ENCODE results near the gene MDK.
A peak's percentile ranks its signal among the peaks of the same experiment; 100 is the strongest.

Gene MDK

GRCh38 chr11:46381048-46381818 is at the start of gene MDK:
Gene MDK (plus strand): TSS chr11:46381669. CDS start chr11:46382058, 389 bp downstream.
- TF ChIP-seq CTCF (IDR thresholded peaks at IDR 0.05; ENCODE audit: low read depth, low read length, missing control alignments): no peak
- no peak for DNase-seq (ENCODE audit: low read depth)
- peak within 1 kb of the TSS; percentile 60 for H3K4me3 ChIP-seq (ENCODE audit: low read depth, low read length)
- in situ Hi-C loops (cut with HindIII; ENCODE audit: low sequenced_read_pairs): no loop called here

DNA sequence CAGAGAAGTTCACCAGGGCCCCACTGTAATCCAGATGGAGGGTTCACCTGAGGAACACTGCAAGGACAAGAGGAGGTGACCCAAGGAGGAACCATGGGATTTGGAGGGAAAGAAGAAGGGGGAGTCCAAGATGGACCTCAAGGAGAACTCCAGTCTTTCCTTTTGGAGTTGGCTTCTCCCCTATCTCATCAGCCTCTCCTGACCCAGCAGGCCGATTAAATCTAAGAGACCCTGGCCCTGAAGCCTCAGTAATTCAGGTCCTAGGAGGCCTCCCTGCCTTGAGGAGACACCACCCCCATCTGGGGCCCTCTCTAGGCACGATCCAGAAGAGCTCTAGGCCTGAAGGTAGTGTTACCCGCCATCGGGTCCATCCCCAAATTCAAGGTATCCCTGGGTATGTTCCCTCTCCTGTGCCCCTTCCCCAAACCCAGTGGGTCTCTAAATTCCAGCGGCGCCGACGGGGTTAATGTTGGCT is 49.3 kb upstream of the MDK start:
- in situ Hi-C loops (cut with HindIII; ENCODE audit: low sequenced_read_pairs): no loop called here
- no peak for TF ChIP-seq CTCF (IDR thresholded peaks at IDR 0.05; ENCODE audit: low read depth, low read length, missing control alignments)
- DNase-seq (ENCODE audit: low read depth): no peak
- H3K4me3 ChIP-seq (ENCODE audit: low read depth, low read length): no peak overlapping the region

GRCh38 chr11:46332568-46333393 is 48.7 kb upstream of the MDK start:
- DNase-seq (ENCODE audit: low read depth): no peak
- H3K4me3 ChIP-seq (ENCODE audit: low read depth, low read length): peak overlapping the region; percentile 14
- TF ChIP-seq CTCF (IDR thresholded peaks at IDR 0.05; ENCODE audit: low read depth, low read length, missing control alignments): no peak
- in situ Hi-C loops (cut with HindIII; ENCODE audit: low sequenced_read_pairs): no loop called here

- no peak for DNase-seq (ENCODE audit: low read depth)
- H3K4me3 ChIP-seq (ENCODE audit: low read depth, low read length): peak overlapping the region; percentile 14
- in situ Hi-C loops (cut with HindIII; ENCODE audit: low sequenced_read_pairs): no loop called here
Observed at GRCh38 chr11:46333394-46333947, 48.0 kb upstream of the MDK start.

GRCh38 chr11:46334211-46334610 is 47.3 kb upstream of the MDK start:
- H3K4me3 ChIP-seq (ENCODE audit: low read depth, low read length): no peak overlapping the region
- no peak for TF ChIP-seq CTCF (IDR thresholded peaks at IDR 0.05; ENCODE audit: low read depth, low read length, missing control alignments)
- in situ Hi-C loops (cut with HindIII; ENCODE audit: low sequenced_read_pairs): no loop called here
- DNase-seq (ENCODE audit: low read depth): no peak

More at GRCh38 chr11:46333394-46333947, 48.0 kb upstream of the MDK start:
- TF ChIP-seq CTCF (IDR thresholded peaks at IDR 0.05; ENCODE audit: low read depth, low read length, missing control alignments): no peak

DNA sequence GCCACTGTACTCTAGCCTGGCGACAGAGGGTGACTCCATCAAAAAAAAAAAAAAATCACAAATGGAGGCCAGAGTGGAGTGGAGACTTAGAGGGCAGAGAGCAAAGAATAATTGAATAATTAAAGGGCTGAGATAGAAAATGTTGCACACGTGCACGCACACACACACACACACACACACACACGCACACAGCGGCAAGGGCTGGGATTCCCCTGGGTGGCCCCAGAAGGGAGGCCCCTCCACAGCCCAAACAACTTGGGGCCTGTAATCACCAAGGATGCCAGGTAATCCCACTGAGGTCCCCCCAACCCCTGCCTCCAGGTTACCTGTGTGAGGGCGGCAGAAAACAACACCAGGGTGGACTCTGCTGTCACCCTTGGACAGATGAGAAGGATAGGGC is 46.2 kb upstream of the MDK start:
- TF ChIP-seq CTCF (IDR thresholded peaks at IDR 0.05; ENCODE audit: low read depth, low read length, missing control alignments): no peak
- DNase-seq (ENCODE audit: low read depth): no peak
- in situ Hi-C loops (cut with HindIII; ENCODE audit: low sequenced_read_pairs): no loop called here
- H3K4me3 ChIP-seq (ENCODE audit: low read depth, low read length): no peak overlapping the region

Data from astrocyte of the cerebellum (primary cell).